Brain microvascular endothelial cell (primary cell): ENCODE results near the gene PER2.
"Not testable (repeated sequence)": the region's sequence is repeated elsewhere in the genome, so short reads cannot be mapped to it uniquely, and the experiment has no call there.

ENCODE experiments used
- DNase-seq: peaks from one replicate; pipeline ENCODE4 v3.0.0-alpha.2; 2020
- H3K27ac ChIP-seq: fragments of 250-450 bp; sonication (Bioruptor Pico); 2 replicates; pipeline ENCODE4 v1.5.1; 2020; ENCODE audit warnings: mild to moderate bottlenecking, moderate library complexity
- H3K27me3 ChIP-seq: fragments of 250-450 bp; sonication (Bioruptor Pico); replicated peaks from 2 replicates; pipeline ENCODE4 v1.5.1; 2020; ENCODE audit warnings: mild to moderate bottlenecking
- H3K36me3 ChIP-seq: fragments of 250-450 bp; sonication (Bioruptor Pico); replicated peaks from 2 replicates; pipeline ENCODE4 v1.5.1; 2020; ENCODE audit warnings: mild to moderate bottlenecking
- H3K4me3 ChIP-seq: 2 replicates; pipeline ENCODE4 v1.5.1; 2011; ENCODE audit warnings: low read depth, mild to moderate bottlenecking, control low read depth, low read length, moderate library complexity
- in situ Hi-C: cut with HindIII; loops from 2 replicates; pipeline ENCODE4 v1.10.0; 2017; ENCODE audit warnings: low sequenced_read_pairs, low pct_ligation_motif_present
- TF ChIP-seq, protein P1 (sequence below): IDR thresholded peaks from 2 replicates; pipeline ENCODE4 v1.5.1; 2011; ENCODE audit warnings: low read depth, mild to moderate bottlenecking, moderate library complexity, low read length, control low read depth, inconsistent platforms; ENCODE audit errors: missing control alignments

Gene PER2

GRCh38 chr2:238331916-238332315 is 43.5 kb upstream of the PER2 start:
- no peak overlapping the region for H3K4me3 ChIP-seq
- H3K27ac ChIP-seq: no peak overlapping the region
- in situ Hi-C loops: no loop called here
- no peaks in the 10 kb centered on the region for H3K27me3 ChIP-seq
- TF ChIP-seq, protein P1, sequence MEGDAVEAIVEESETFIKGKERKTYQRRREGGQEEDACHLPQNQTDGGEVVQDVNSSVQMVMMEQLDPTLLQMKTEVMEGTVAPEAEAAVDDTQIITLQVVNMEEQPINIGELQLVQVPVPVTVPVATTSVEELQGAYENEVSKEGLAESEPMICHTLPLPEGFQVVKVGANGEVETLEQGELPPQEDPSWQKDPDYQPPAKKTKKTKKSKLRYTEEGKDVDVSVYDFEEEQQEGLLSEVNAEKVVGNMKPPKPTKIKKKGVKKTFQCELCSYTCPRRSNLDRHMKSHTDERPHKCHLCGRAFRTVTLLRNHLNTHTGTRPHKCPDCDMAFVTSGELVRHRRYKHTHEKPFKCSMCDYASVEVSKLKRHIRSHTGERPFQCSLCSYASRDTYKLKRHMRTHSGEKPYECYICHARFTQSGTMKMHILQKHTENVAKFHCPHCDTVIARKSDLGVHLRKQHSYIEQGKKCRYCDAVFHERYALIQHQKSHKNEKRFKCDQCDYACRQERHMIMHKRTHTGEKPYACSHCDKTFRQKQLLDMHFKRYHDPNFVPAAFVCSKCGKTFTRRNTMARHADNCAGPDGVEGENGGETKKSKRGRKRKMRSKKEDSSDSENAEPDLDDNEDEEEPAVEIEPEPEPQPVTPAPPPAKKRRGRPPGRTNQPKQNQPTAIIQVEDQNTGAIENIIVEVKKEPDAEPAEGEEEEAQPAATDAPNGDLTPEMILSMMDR: no peak
- DNase-seq: no peak
- peaks cover 4% of the 10 kb centered on the region for H3K36me3 ChIP-seq

DNA sequence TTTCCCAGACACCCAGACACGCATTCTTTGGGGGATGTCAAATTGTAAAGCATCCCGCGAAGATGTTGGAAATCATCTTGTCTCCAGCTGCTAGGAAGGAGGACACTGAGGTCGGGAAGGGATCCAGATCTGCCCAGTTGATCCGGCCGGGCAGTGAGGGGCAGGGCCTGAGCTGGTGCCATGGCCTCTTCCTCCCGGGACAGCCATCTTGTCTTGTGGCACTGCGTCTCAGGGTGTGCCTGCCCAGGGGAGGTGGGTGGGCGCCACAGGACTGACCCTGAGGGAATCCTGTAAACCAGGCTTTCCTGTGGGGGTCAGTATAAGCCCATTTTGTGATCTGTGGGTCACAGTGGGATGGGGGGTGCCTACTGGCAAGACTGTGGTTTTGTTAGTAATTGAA is 42.0 kb upstream of the PER2 start:
- Histone ChIP-seq H3K4me3 (no peak overlapping the region), H3K27me3 (no peaks in the 10 kb centered on the region), H3K36me3 (peaks cover 4% of the 10 kb centered on the region), H3K27ac (no peak overlapping the region)
- TF ChIP-seq, protein P1: no peak
- no peak for DNase-seq
- in situ Hi-C loops: no loop called here

GRCh38 chr2:238327751-238328150 is 39.3 kb upstream of the PER2 start:
- Histone ChIP-seq H3K4me3 (no peak overlapping the region), H3K27me3 (no peaks in the 10 kb centered on the region), H3K27ac (no peak overlapping the region), H3K36me3 (peaks cover 6% of the 10 kb centered on the region)
- in situ Hi-C loops: no loop called here
- DNase-seq: no peak
- TF ChIP-seq, protein P1: no peak

DNA sequence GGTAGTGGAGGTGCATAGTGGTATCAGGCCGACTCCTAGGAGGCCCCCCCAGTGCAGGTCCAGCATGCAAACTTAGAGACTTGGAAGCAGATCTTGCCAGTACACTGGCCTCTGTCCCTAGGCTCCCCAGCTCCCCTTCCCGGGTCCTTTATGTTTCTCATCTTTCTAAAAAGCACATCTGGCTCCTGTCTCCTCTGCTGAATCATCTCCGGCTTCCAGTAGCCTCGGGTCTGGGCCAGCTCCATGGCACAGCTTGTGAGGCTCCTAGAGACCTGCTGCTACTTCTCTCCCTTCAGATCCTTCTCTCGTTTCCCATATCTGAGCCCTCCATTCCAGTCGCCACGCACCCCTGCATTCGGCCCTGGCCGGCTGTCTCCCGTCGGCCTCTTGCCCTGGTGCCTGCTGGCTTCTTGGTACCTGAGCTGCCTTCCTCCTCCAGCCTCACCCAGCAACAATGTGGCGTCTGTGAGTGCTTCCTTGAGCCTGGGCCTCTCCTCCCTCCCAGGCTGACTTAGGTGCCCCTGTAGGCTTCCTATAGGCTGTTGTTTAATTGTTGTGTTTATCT is 38.5 kb upstream of the PER2 start:
- in situ Hi-C loops: no loop called here
- no peak for DNase-seq
- Histone ChIP-seq H3K27ac (no peak overlapping the region), H3K36me3 (peaks cover 6% of the 10 kb centered on the region), H3K4me3 (no peak overlapping the region), H3K27me3 (no peaks in the 10 kb centered on the region)
- TF ChIP-seq, protein P1: no peak

DNA sequence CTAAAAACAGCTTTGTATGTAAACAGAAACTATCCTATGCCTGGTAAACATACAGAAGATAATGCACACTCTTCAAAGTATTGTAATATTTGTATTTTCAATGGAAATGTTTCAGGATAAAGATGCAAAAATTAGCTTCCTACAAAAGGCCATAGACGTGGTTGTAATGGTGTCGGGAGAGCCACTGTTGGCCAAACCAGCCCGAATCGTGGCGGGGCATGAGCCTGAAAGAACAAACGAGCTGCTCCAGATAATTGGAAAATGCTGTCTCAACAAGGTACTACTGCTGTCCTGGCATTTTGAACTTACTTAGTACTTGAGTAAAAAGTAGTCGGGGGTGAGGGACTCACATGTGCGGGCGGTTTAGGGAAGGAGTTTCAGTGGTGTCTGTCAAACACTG is 37.3 kb upstream of the PER2 start:
- H3K27me3 ChIP-seq: no peaks in the 10 kb centered on the region
- DNase-seq: no peak
- no peak overlapping the region for H3K27ac ChIP-seq
- TF ChIP-seq, protein P1: no peak
- peaks cover 6% of the 10 kb centered on the region for H3K36me3 ChIP-seq
- in situ Hi-C loops: no loop called here
- H3K4me3 ChIP-seq: no peak overlapping the region

DNA sequence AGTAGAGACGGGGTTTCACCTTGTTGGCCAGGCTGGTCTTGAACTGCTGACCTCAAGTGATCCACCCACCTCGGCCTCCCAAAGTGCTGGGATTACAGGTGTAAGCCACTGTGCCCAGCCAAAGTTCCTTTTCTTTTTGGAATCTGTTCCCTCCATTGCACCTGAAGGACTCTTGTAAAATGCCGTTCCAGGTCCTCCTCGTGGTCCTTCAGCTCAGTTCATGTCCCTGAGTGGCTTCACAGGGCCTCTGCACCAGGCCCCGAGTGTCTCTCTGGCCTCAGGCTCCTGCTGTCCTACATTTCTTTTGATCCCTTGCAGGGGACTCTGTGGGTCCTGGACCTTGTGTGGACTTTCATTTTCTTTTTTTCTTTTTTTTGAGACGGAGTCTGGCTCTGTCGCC is 35.8 kb upstream of the PER2 start:
- H3K4me3 ChIP-seq, in situ Hi-C loops, H3K36me3 ChIP-seq, H3K27me3 ChIP-seq, H3K27ac ChIP-seq, DNase-seq: not testable (repeated sequence)
